Measurements from ENCODE around the gene JARID2.
"Not testable (repeated sequence)": the region's sequence is repeated elsewhere in the genome, so short reads cannot be mapped to it uniquely, and the experiment has no call there.

Gene JARID2

DNA sequence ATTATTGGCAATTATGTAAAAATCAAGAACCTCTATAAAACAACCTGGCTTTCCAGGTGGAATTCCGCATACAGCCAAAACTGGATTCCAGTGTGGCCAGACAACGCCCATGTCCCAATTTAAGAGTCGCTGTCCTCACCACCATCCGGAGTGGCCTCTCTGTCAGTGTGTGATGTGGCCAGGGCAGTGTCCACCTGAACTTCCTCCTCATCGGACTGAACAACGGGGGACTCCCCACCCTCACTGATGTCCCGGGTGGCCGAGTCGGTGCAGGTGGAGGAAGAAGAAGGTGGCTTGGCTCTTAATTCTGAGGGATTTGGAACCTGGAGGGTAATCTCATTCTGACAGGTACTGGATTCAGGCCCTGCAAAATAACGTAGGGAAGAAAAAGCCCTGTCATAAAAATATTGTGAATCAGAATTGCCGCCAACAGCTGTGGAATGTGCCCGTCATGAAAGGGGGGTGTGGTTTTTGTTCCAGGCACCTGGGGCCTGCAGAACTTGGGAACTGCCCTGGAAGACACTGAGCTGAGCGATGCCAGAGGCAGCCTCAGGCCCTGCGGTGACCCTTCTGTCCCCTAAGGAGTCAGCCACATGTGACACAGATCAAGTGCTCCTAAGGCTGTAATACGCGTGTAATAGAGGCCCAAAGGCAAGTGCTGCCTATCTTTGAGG, 277.1 kb downstream of the JARID2 start:
- no peak for DNase-seq (ENCODE audit: low spot score)

DNA sequence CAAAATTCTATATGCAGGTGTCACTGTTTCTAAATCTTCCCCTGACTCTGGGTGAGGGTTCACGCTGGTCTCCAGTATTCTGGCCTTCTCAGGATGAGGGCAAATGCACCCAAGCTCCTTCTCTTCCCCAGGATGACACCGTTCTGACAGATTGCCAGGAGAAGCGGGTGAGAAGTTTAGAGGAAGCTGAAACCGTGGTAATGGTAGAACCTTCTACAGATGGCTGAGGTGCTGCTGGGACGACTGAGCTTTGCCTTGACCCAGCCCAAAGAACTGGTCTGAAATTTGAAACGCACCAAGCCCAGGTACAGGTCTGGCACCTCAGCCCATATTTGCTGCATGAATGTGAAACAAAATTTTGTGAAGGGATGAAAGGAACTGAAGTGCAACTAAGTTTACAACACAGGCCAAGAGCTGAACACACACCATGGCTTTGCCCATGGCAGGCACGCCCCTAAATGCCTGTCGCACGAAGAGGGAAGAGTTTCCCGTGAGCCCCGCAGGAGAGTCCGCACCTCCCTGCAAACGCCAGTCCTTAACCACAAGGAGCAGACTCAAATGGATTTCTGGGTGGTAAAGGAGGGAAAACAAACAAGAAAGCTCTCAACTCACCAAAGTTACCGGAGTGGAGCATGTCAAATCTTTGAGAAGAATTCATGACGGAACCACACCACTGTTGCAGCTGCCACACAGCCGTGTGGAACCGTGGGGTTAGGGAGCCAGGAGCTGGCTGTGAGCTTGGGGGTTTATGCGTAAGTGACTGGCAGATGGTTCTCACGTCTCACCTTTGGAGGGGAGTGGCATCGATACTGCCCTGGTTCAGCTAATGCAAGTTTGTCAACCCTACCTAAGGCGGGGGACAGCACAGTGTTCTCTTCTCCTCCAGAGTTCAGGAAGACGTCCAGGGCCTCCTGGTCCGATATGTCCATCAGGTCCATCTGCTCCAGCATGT, 278.1 kb downstream of the JARID2 start:
- DNase-seq (ENCODE audit: low spot score): no peak

DNA sequence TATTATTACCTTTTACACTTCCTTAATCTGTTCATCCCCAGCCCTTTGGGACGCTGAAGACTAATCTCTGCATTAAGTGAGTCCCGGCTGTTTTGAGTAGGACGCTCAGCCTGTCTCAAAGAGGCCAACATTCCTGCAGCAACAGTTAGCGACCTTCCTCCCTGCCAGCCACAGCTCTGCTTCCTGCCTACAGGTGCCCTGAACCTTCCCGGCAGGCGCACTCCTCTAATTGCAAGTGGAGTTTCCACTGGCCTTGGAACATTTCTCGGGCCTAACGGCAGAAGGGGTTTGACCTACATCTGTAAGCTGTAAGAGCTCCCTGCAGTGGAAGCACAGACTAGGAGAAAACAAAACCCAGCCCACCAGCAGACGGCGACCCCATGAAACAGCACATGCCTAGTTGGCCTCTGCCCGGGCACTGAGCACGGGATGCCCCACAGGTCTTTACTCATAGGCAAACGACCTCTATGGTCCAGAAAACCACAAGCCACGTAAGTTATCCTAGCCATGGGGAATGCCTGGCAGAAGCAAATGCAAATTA, 279.1 kb downstream of the JARID2 start:
- no peak for DNase-seq (ENCODE audit: low spot score)

DNA sequence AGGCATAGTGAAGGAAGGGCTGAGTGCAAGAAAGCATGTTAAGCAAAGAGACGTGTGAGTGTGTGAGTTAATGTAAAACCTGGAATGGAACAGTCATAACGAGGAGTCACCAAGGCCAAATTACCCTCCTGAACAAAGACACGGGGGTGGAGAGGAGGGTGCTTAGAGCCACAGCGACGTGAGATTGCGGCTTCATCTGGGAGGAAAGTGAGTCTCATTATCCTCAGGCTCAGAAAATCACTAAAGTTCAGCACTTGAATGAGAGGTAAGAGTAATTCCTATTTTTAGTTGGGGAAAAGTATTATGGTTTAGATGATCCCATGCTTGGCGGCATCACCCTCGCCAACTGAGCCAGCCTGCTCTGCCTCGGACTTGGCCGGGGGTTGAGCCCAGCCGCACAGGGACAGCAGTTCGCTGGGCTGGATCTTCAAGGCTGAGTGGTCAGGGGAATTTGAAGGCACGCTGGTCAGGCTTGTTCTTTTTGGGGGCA, 280.4 kb downstream of the JARID2 start:
- no peak for DNase-seq (ENCODE audit: low spot score)

DNA sequence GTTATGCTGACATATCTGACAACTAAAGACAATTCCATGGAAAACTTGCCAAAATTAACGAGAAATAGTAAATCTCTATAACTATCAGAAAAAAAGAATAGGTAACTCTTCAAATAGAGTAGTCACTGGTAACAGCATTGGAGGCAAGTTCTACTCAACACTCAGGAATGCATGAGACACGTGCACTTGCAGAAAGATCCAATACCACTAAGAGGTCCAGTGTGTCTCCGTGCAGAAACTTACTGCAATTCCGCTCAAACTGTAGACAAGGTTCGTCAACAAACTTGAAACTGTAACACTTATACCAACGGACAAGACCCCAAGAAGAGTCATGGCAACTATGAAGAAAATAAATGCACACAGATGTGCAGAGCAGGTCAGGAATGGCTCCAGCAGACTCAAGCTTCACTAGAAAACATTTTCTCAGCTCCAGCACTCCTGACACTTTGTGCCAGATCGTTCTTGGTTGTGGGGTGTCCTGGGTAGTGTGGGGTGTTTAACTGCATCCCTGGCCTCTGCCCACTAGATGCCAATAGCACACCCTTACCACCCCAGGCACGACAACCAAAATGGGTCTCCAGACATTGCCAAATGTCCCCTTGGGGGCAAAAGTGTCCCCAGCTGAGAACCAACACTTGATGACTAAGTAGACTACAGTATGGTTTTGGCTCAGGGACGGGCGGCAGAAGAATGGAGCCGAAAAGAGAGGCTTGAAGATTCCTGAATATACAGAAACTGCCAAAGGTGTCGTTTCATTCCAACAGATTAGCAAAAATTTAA, 282.2 kb downstream of the JARID2 start:
- peak; percentile 21 for DNase-seq (ENCODE audit: low spot score)

DNA sequence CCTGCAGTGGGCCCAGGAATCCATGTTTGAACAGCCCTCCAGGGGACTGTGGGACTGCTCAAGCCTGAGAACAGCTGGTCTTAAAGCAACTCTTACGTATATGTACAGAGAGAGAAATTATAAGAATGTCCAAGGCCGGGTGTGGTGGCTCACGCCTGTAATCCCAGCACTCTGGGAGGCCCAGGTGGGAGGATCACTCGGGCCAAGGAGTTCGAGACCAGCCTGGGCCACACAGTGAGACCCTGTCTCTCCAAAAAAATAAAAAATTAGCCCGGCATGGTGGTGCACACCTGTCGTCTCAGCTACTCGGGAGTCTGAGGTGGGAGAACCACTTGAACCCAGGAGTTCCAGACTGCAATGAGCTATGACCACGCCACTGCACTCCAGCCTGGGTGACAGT, 283.0 kb downstream of the JARID2 start:
- no peak for DNase-seq (ENCODE audit: low spot score)

DNA sequence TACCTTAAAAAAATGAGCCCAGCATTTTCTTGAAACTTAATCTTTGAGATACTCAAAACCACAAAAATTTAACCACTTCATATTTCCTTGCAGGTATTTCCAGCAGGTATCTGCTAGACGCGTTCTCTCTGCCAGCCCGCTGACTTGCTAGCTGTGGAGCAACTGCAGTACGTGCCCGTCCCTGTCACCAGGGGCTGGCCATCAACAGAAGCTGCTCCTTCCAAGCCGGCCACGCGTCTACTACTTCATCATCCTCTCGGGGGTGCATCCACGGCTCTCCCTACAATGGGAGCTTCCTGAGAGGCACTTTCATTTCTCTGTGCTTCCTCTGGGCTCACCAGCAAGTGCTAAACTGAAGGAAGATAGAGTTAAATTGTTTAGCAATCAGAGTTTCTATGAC, 284.5 kb downstream of the JARID2 start:
- no peak for DNase-seq (ENCODE audit: low spot score)

DNA sequence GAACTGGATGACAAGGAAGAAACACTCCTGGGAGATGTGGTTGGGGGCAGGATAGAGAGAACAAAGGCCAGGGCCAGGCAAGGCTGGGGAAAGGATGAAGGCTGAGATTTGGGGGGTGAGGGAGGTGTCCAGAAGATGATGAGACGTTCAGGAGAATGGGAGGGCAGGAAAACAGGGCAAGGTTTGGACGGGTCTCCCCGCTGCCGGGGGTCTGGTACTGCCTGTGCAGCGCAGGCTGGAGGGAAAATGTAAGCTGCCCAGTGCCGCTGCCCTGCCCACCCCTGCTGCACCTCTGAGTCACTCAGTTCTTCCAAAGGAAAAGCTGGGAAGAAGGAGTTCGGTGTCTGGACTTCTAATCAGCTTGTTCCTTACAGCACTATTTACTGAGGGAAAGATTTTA, 286.1 kb downstream of the JARID2 start:
- no peak for DNase-seq (ENCODE audit: low spot score)

DNA sequence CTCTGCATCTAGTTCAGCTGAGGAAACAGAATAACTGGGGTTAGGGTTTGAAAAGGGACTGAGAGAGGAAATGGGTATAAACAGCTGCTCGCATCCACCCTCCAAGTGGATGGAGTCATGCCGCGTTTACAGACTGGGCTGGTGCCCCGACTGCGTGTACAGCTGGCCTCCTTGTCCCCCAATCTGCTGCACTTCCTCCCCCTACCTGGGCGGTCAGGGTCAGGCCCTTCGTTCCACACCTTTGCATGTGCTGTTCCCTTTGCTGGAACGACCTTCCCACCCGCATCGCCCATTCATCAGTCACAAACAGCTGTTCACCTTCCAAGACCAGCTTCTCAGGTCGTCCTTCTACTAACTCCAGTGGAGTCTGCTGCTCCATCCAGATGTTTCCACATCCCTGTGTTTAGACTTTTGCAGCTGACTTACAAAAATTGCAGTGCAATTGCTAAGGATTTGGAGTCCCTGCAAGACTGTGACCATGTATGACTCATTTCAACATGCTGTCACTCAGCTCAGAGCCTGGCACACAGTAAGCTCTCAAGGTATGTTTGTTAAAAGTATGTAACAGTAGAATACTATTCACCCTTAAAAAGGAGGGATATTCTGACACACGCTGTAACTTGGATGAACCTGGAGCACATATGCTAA, 287.6 kb downstream of the JARID2 start:
- no peak for DNase-seq (ENCODE audit: low spot score)

DNA sequence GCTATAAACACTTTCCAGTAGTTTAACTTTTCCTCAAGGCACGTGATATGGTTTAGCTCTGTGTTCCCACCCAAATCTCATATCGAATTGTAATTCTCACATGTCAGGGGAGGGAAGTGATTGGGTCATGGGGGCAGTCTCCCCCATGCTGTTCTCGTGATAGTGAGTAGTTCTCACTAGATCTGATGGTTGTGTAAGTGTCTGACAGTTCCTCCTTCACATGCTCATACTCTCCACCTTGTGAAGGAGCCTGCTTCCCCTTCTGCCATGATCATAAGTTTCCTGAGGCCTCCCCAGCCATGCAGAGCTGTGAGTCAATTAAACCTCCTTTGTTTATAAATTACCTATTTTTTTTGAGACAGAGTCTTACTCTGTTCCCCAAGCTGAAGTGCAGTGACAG, 289.1 kb downstream of the JARID2 start:
- DNase-seq (ENCODE audit: low spot score): no peak

DNA sequence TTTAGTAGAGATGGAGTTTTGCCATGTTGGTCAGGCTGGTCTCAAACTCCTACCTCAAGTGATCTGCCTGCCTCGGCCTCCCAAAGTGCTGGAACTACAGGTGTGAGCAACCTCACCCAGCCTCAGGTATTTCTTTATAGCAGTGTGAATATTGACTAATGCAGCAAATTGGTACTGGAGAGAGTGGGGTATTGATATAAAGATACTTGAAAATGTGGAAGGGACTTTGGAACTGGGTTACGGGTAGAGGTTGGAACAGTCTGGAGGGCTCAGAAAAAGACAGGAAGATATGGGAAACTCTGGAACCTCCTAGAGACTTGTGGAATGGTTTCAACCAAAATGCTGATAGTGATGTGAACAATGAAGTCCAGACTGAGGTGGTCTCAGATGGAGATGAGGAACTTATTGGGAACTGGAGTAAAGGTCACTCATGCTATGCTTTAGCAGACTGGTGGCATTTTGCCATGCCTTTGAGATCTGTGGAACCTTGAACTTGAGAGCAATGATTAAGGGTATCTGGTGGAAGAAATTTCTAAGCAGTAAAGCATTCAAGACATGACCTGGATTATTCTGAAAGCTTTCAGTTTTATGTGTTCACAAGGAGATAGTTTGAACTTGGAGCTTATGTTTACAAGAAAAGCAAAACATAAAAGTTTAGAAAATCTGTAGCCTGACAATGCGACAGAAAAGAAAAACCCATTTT, 289.8 kb downstream of the JARID2 start:
- DNase-seq (ENCODE audit: low spot score): no peak

DNA sequence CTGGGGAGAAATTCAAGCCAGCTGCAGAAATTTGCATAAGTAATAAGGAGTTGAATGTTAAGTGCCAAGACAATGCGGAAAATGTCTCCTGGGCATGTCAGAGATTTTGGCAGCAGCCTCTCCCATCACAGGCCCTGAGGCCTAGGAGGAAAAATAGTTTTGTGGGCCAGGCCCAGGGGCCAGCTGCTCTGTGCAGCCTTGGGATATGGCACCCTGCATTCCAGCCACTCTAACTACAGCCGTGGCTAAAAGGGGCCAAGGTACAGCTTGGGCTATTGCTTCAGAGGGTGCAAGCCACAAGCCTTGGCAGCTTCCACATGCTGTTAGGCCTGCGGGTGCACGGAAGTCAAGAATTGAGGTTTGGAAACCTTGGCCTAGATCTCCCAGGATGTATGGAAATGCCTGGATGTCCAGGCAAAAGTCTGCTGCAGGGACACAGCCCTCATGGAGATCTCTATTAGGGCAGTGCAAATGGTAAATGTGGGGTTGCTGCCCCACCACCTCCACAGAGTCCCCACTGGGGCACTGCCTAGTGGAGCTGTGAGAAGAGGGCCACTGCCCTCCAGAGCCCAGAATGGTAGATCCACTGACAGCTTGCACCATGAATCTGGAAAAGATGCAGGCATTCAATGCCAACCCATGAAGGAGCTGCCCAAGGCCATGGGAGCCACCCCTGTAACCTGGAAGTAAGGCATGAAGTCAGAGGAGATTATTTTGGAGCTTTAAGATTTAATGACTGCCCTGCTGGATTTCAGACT, 290.5 kb downstream of the JARID2 start:
- no peak for DNase-seq (ENCODE audit: low spot score)

DNA sequence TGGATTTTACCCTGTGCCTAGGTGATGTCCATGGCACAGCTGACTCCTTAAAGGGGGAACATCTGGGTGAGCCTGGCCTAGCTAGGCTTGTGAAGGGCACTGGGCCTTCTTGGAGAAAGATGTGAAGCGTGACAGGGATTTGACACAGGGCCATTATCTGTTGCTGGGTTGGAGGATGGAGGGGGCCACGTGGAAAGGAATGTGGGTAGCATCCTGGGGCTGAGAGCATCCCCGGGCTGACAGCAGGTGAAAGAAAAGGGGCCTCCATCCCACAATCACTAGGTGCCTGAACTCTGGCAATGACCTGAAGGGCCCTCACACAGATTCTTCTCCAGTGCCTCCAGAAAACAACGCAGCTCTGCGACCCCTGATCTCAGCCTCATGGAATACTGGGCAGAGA, 292.2 kb downstream of the JARID2 start:
- no peak for DNase-seq (ENCODE audit: low spot score)

DNA sequence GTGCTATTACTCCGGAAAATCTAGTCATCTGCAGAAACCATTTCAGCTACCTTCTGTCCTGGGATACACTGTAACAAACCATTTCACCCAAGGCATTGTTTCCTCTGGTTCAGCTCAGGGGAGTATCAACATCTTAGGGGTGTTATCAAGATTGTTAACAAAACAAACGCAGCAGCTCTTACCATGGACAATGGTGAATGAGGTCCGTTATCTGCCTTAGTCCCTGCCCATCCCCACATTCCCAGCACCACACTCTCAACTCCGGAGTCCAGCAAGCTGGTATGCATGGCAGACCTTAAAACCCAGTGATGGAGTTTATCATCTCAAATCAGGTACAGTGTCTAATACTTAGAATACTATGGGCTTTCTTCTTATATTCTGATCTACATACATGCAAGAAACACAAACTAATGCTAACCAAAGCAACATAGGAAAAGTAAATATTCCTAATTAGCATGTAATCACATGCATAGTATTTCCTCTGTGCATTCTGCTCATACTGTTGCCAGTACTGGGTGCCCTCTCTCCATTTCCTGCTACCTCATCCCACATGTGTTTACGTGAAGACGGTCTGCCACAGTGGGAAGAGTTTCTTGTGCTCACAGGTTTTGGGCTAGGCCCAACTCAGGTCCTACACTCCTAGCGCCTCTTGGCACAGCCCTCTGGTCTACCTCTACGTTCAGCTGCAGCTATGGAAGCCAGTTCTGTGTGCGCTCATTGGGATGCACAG, 293.1 kb downstream of the JARID2 start:
- DNase-seq (ENCODE audit: low spot score): no peak

DNA sequence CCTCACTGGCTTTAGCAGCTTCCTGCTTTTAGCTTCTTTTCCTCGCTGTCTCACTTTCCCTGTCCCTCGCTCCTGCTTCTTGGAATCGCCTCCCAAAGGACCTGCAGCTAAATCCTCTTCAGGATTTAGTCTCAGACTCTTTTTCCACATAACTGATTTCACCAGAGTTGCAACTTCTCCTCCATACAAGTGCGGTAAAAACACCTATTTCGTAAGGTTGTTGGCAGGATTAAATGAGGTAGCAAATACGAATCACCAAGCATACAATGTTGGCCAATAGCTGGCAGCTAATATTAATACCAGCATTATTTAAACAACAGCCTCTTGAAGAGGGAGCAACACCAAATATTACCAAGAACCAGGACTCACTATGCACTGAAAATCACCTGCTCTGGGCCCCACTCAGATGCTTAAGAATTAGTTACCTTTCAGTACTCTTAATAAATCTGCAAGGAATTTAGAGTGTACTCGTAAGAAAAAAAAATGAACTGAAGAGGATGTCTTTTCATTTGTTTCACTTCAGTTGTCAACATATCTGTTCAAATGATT, 293.9 kb downstream of the JARID2 start:
- no peak for DNase-seq (ENCODE audit: low spot score)

DNA sequence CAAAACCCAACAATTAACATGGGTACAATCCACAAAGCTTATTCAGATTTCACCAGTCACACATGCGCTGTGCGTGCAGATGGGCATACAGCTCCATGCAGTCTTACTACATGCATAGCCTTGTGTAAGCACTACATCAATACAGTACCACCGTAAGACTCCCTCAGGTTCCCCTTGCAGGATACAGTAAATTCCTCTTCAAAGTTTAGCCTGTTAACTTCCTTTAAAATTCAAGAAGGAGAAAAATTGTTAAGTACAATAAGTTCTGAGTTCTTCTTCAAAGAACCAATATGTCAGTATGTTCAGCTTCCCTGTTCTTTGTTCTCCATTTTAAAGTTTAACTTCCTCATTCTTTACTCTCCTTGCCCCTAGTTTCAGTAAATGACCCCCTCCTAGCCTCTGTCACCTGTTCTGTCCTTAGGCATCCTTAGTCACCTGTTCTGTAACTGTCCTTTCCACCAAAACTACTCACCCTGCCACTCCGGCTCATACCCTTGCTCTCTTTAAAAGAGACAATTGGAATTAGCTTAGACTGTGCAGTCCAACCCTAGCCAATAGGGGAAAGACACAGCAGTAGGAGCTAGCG, 297.6 kb downstream of the JARID2 start:
- not testable (repeated sequence) for DNase-seq (ENCODE audit: low spot score)

DNA sequence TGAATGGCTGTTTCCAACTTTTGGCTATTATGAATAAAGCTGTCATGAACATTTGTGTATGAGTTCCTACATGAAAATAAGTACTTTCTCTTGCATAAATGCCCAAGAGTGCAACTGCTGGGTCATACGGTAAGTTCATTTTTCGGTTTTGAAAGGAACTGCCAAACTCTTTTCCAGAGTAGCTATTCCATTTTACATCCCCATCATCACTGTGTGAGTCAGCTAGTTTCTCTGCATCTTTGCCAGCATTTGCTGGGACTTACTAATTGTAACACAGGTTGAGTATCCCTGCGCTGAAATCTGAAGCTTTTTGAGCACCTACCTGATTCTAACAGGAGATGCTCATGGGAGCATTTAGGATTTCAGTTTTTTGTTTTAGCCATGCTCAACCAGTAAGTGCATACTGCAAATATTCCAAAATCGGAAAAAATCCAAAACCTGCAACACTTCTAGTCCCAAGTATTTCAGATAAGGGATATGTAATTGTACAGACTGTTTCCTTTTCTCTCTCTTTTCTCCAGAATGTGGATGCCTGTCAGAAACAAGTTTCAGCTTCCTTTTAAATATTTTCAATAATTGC, 298.5 kb downstream of the JARID2 start:
- DNase-seq (ENCODE audit: low spot score): no peak

DNA sequence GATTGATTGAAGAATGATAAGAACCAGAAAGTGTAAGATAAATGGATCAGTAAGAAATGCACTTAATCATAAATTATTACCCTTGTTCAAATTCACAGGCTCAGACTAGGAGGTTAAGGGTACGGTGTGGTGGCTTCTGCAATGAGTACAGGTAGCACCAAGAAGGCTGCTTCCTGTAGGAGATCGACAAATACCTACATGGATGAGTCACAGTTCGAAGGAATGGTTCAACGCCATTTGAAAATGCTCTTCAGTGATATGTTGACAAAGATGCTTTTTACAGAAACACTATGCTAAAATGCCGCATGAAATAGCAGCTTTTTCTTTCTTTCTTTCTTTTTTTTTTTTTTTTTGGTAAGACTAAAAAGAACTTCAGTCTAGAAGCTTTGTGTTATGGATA, 300.7 kb downstream of the JARID2 start:
- no peak for DNase-seq (ENCODE audit: low spot score)

DNA sequence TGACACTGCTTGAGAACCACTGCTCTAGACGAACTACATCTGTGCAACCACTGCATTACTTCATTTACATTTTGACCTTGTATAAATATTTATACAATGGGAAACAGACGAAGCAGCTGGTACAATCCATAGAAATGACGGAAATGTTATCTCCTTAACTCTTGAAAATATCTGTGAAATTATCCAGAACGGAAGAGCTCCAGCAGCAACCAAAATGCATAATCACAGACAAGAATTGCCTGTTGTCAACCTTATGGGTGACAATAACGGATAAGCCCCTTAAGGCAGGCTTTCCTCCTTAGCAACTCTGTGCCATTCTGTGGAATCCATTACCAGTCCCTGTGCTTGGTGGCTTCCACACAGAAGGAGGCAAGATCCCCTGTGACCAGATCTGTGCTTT, 301.5 kb downstream of the JARID2 start:
- no peak for DNase-seq (ENCODE audit: low spot score)
